WTC11 (cell line): ENCODE results near the gene LOX. TPM values are rescaled to one million over a fixed set of nuclear protein-coding genes. Genes with fewer than 3 reads are reported as not detected.

Experiments used
- ATAC-seq: fragments of 200-7000 bp; cut with Tn5 transposase; 2 replicates; pipeline ENCODE4 v1.10.0; 2021; ENCODE audit warnings: mild to moderate bottlenecking, moderate library complexity
- CTCF ChIA-PET: fragments of 300-600 bp; sonication (Branson Sonifier 250); formaldehyde crosslinking; loops from one replicate; lab custom pipeline; 2021; ENCODE audit warnings: antibody characterized with exemption; lab: Charles Lee
- POLR2A ChIA-PET: fragments of 350-600 bp; sonication (Branson Sonifier 250); formaldehyde crosslinking; loops from one replicate; lab custom pipeline; 2021; ENCODE audit warnings: antibody characterized with exemption; lab: Charles Lee
- DNase-seq: peaks from one replicate; pipeline ENCODE4 v3.0.0; 2021; ENCODE audit warnings: low spot score
- H3K27ac Mint-ChIP-seq: 2 replicates; pipeline ENCODE4 v1.8.0; 2021; ENCODE audit warnings: mixed read lengths
- H3K27me3 Mint-ChIP-seq: 2 replicates; pipeline ENCODE4 v1.8.0; 2021; ENCODE audit warnings: low read depth, mild to moderate bottlenecking, moderate library complexity, mixed read lengths
- H3K36me3 Mint-ChIP-seq: 2 replicates; pipeline ENCODE4 v1.8.0; 2021; ENCODE audit warnings: mixed read lengths
- H3K4me1 Mint-ChIP-seq: 2 replicates; pipeline ENCODE4 v1.8.0; 2022; ENCODE audit warnings: mixed read lengths
- H3K4me3 Mint-ChIP-seq: 2 replicates; pipeline ENCODE4 v1.8.0; 2021; ENCODE audit warnings: mild to moderate bottlenecking, moderate library complexity, mixed read lengths
- H3K9me3 Mint-ChIP-seq: 2 replicates; pipeline ENCODE4 v1.8.0; 2021; ENCODE audit warnings: mixed read lengths
- CBFB ChIP-seq: sonication (generic); formaldehyde crosslinking; IDR thresholded peaks from 2 replicates; pipeline ENCODE4 v1.8.1; 2022; ENCODE audit warnings: mild to moderate bottlenecking, low read depth, missing genetic modification reagents
- EMX1 ChIP-seq: fragments of 250-450 bp; sonication (Bioruptor Pico); IDR thresholded peaks from 2 replicates; pipeline ENCODE4 v1.8.0; 2021; ENCODE audit warnings: mild to moderate bottlenecking
- JUN ChIP-seq: sonication (generic); formaldehyde crosslinking; IDR thresholded peaks from 2 replicates; pipeline ENCODE4 v1.8.0; 2023; ENCODE audit warnings: mild to moderate bottlenecking, missing genetic modification reagents
- KAT7 ChIP-seq: sonication (generic); formaldehyde crosslinking; IDR thresholded peaks from 2 replicates; pipeline ENCODE4 v1.8.1; 2023; ENCODE audit warnings: missing genetic modification reagents, mild to moderate bottlenecking, borderline replicate concordance
- MXD4 ChIP-seq: fragments of 250-450 bp; sonication (Bioruptor Pico); IDR thresholded peaks from 2 replicates; pipeline ENCODE4 v1.8.0; 2021; ENCODE audit warnings: mild to moderate bottlenecking, moderate library complexity, borderline replicate concordance
- NFE2L1 ChIP-seq: sonication (generic); formaldehyde crosslinking; IDR thresholded peaks from 2 replicates; pipeline ENCODE4 v1.8.1; 2023; ENCODE audit warnings: missing genetic modification reagents
- PRRX2 ChIP-seq: fragments of 250-450 bp; sonication (Bioruptor Pico); IDR thresholded peaks from 2 replicates; pipeline ENCODE4 v1.8.0; 2021; ENCODE audit warnings: mild to moderate bottlenecking
- SOX15 ChIP-seq: fragments of 250-450 bp; sonication (Bioruptor Pico); IDR thresholded peaks from 2 replicates; pipeline ENCODE4 v1.9.0; 2021; ENCODE audit warnings: mild to moderate bottlenecking
- TEAD4 ChIP-seq: sonication (generic); formaldehyde crosslinking; IDR thresholded peaks from 2 replicates; pipeline ENCODE4 v1.8.0; 2022; ENCODE audit warnings: mild to moderate bottlenecking, missing genetic modification reagents
- ZNF121 ChIP-seq: sonication (generic); formaldehyde crosslinking; IDR thresholded peaks from 2 replicates; pipeline ENCODE4 v1.8.0; 2023; ENCODE audit warnings: missing genetic modification reagents
- ZNF423 ChIP-seq: fragments of 250-450 bp; sonication (Bioruptor Pico); IDR thresholded peaks from 2 replicates; pipeline ENCODE4 v2.1.2; 2022; ENCODE audit warnings: mild to moderate bottlenecking, moderate library complexity
- ZNF671 ChIP-seq: fragments of 250-450 bp; sonication (Bioruptor Pico); IDR thresholded peaks from 2 replicates; pipeline ENCODE4 v1.8.0; 2021; ENCODE audit warnings: mild to moderate bottlenecking
- total RNA-seq: library from RNA; stranded (reverse); gene quantifications from 3 replicates; pipeline ENCODE4 v1.2.3, GENCODE V29; 2021
- TF ChIP-seq, protein P1 (sequence below): sonication (generic); formaldehyde crosslinking; IDR thresholded peaks from 2 replicates; pipeline ENCODE4 v1.8.1; 2023; ENCODE audit warnings: mild to moderate bottlenecking, missing genetic modification reagents, borderline replicate concordance
- TF ChIP-seq, protein P2 (sequence below): sonication (generic); formaldehyde crosslinking; IDR thresholded peaks from 2 replicates; pipeline ENCODE4 v1.8.0; 2023; ENCODE audit warnings: mild to moderate bottlenecking, missing genetic modification reagents
- TF ChIP-seq, protein P3 (sequence below): sonication (generic); formaldehyde crosslinking; IDR thresholded peaks from 2 replicates; pipeline ENCODE4 v1.8.1; 2023; ENCODE audit warnings: mild to moderate bottlenecking, missing genetic modification reagents
- TF ChIP-seq, protein P4 (sequence below): fragments of 200-600 bp; IDR thresholded peaks from 2 replicates; pipeline ENCODE4 v1.8.0; 2022; ENCODE audit warnings: antibody characterized with exemption
- TF ChIP-seq, protein P5 (sequence below): sonication (generic); formaldehyde crosslinking; IDR thresholded peaks from 2 replicates; pipeline ENCODE4 v1.8.1; 2022; ENCODE audit warnings: low read depth, mild to moderate bottlenecking, moderate library complexity, missing genetic modification reagents, borderline replicate concordance

LOX gene
- total RNA-seq, 1 experiment from 2014 or later = 1.3 TPM

DNA sequence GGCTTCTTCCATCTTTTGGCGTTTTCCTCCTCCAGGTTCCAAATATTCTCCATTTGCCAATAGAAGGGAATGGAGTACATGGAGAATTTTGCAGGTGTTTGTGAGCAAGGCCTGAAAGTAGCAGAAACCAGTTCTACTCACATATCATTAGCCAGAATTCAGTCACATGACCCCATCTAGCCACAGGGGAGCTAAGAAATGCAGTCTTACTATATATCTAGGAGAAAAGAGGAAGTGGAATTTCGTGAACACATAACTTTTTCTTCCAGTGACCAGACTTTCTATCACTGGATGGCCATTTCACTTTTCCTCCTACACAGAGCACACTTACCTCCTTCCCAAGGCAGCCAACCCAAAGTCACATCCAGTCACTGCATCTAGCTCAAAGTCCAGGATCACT is 55.1 kb downstream of the LOX start:
- ATAC-seq (no peak), DNase-seq (no peak)
- Mint-ChIP-seq H3K4me3 (no peak overlapping the region), H3K27me3 (no peaks in the 10 kb centered on the region), H3K9me3 (no peaks in the 10 kb centered on the region), H3K4me1 (peaks cover 8% of the 10 kb centered on the region), H3K27ac (peak overlapping the region; percentile 68; the same call in 1 of the 2 replicates), H3K36me3 (peaks cover 38% of the 10 kb centered on the region)
- no peak for TF ChIP-seq PRRX2 (CRISPR knock-in tag)
- ChIA-PET CTCF (no interaction called here), POLR2A (no interaction called here)

DNA sequence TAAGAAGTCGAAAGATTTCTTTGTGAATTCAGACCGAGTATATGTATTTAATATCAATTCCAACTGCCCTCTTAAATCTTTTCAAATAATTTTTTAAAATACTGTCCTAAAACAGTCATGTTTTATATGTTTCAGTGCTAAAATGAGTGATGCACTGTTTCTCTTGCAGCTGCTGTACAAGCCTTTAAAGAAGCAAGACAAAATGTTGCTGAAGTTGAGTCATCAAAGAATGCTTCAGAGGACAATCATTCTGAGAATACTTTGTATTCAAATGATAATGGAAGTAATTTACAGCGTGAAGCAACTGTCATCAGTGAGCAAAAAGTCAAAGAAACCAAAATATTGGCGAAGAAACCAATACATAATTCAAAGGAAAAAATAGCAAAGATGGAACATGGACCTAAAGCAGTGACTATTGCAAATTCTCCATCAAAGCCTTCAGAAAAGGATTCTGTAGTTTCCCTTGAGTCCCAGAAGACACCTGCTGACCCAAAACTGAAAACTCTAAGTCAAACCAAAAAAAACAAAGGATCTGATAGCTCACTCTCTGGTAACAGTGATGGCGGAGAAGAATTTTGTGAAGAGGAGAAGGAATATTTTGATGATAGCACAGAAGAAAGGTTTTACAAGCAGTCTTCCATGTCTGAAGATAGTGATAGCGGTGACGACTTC is 58.0 kb downstream of the LOX start:
- TF ChIP-seq JUN (CRISPR knock-in tag) = no peak
- no peak for TF ChIP-seq ZNF121 (CRISPR knock-in tag)
- TF ChIP-seq NFE2L1 (CRISPR knock-in tag) = no peak
- no peak for TF ChIP-seq TEAD4 (CRISPR knock-in tag)
- no peak for TF ChIP-seq CBFB (CRISPR knock-in tag)
- TF ChIP-seq MXD4 = no peak
- no peak for TF ChIP-seq ZNF671
- TF ChIP-seq KAT7 = no peak
- TF ChIP-seq, protein P1, sequence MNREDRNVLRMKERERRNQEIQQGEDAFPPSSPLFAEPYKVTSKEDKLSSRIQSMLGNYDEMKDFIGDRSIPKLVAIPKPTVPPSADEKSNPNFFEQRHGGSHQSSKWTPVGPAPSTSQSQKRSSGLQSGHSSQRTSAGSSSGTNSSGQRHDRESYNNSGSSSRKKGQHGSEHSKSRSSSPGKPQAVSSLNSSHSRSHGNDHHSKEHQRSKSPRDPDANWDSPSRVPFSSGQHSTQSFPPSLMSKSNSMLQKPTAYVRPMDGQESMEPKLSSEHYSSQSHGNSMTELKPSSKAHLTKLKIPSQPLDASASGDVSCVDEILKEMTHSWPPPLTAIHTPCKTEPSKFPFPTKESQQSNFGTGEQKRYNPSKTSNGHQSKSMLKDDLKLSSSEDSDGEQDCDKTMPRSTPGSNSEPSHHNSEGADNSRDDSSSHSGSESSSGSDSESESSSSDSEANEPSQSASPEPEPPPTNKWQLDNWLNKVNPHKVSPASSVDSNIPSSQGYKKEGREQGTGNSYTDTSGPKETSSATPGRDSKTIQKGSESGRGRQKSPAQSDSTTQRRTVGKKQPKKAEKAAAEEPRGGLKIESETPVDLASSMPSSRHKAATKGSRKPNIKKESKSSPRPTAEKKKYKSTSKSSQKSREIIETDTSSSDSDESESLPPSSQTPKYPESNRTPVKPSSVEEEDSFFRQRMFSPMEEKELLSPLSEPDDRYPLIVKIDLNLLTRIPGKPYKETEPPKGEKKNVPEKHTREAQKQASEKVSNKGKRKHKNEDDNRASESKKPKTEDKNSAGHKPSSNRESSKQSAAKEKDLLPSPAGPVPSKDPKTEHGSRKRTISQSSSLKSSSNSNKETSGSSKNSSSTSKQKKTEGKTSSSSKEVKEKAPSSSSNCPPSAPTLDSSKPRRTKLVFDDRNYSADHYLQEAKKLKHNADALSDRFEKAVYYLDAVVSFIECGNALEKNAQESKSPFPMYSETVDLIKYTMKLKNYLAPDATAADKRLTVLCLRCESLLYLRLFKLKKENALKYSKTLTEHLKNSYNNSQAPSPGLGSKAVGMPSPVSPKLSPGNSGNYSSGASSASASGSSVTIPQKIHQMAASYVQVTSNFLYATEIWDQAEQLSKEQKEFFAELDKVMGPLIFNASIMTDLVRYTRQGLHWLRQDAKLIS (CRISPR knock-in tag) = no peak
- no peak for TF ChIP-seq ZNF423
- TF ChIP-seq, protein P2, sequence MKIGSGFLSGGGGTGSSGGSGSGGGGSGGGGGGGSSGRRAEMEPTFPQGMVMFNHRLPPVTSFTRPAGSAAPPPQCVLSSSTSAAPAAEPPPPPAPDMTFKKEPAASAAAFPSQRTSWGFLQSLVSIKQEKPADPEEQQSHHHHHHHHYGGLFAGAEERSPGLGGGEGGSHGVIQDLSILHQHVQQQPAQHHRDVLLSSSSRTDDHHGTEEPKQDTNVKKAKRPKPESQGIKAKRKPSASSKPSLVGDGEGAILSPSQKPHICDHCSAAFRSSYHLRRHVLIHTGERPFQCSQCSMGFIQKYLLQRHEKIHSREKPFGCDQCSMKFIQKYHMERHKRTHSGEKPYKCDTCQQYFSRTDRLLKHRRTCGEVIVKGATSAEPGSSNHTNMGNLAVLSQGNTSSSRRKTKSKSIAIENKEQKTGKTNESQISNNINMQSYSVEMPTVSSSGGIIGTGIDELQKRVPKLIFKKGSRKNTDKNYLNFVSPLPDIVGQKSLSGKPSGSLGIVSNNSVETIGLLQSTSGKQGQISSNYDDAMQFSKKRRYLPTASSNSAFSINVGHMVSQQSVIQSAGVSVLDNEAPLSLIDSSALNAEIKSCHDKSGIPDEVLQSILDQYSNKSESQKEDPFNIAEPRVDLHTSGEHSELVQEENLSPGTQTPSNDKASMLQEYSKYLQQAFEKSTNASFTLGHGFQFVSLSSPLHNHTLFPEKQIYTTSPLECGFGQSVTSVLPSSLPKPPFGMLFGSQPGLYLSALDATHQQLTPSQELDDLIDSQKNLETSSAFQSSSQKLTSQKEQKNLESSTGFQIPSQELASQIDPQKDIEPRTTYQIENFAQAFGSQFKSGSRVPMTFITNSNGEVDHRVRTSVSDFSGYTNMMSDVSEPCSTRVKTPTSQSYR (CRISPR knock-in tag) = no peak
- TF ChIP-seq, protein P3, sequence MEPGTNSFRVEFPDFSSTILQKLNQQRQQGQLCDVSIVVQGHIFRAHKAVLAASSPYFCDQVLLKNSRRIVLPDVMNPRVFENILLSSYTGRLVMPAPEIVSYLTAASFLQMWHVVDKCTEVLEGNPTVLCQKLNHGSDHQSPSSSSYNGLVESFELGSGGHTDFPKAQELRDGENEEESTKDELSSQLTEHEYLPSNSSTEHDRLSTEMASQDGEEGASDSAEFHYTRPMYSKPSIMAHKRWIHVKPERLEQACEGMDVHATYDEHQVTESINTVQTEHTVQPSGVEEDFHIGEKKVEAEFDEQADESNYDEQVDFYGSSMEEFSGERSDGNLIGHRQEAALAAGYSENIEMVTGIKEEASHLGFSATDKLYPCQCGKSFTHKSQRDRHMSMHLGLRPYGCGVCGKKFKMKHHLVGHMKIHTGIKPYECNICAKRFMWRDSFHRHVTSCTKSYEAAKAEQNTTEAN = no peak
- TF ChIP-seq, protein P4, sequence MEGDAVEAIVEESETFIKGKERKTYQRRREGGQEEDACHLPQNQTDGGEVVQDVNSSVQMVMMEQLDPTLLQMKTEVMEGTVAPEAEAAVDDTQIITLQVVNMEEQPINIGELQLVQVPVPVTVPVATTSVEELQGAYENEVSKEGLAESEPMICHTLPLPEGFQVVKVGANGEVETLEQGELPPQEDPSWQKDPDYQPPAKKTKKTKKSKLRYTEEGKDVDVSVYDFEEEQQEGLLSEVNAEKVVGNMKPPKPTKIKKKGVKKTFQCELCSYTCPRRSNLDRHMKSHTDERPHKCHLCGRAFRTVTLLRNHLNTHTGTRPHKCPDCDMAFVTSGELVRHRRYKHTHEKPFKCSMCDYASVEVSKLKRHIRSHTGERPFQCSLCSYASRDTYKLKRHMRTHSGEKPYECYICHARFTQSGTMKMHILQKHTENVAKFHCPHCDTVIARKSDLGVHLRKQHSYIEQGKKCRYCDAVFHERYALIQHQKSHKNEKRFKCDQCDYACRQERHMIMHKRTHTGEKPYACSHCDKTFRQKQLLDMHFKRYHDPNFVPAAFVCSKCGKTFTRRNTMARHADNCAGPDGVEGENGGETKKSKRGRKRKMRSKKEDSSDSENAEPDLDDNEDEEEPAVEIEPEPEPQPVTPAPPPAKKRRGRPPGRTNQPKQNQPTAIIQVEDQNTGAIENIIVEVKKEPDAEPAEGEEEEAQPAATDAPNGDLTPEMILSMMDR = no peak
- no peak for TF ChIP-seq EMX1 (CRISPR knock-in tag)
- TF ChIP-seq, protein P5, sequence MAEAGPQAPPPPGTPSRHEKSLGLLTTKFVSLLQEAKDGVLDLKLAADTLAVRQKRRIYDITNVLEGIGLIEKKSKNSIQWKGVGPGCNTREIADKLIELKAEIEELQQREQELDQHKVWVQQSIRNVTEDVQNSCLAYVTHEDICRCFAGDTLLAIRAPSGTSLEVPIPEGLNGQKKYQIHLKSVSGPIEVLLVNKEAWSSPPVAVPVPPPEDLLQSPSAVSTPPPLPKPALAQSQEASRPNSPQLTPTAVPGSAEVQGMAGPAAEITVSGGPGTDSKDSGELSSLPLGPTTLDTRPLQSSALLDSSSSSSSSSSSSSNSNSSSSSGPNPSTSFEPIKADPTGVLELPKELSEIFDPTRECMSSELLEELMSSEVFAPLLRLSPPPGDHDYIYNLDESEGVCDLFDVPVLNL (CRISPR knock-in tag) = no peak
- no peak for TF ChIP-seq SOX15 (CRISPR knock-in tag)
- no peak overlapping the region for H3K4me3 Mint-ChIP-seq

More for the DNA sequence above, 58.0 kb downstream of the LOX start:
- no peaks in the 10 kb centered on the region for H3K9me3 Mint-ChIP-seq
- POLR2A ChIA-PET = no interaction called here
- peaks cover 28% of the 10 kb centered on the region for H3K36me3 Mint-ChIP-seq
- DNase-seq (no peak), ATAC-seq (no peak)
- peak overlapping the region; percentile 54; the same call in 1 of the 2 replicates for H3K27ac Mint-ChIP-seq
- H3K4me1 Mint-ChIP-seq = peaks cover 8% of the 10 kb centered on the region
- no peaks in the 10 kb centered on the region for H3K27me3 Mint-ChIP-seq
- CTCF ChIA-PET = no interaction called here
